Pons (tissue), 1 donor: ENCODE data around the gene SUMO3.

ENCODE experiments used
- DNase-seq: peaks from one replicate; pipeline ENCODE4 v3.0.0-alpha.2; 2016; ENCODE audit warnings: low spot score

SUMO3 gene

DNA sequence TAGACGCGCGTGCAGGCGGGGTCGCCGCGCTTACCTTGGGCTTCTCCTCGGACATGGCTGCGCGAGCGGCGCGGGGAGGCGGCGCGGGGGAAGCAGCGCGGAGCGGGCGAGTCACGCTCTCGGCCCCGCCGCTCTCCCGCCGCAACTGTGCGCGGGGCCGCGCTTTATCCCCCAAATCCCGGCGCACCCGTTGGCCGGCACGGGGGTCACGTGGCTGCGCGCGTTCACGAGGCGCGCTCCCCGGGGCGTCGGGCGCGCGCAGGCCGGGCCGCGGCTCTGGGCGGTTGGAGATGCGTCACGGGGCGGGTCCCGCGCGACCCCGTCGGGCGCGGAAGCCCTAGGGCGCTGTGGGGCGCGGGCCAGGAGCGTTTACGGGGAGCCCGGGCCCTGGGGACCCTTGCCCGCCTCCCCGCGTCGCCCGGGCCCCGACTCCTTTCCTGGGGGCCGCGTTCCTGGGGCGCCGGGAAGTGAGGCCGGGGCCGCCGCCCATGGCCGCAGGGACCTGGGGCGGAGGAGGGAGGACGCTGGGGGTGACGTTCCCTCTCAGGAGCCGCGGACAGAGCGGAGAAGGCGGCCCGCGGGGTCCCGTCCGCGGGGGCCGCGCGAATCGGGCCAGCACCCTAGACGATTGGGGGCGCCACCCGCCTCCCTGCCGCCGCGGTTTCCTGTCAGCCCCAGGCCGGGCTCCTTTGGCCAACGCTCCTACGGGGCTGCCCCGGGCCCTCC is at the start of gene SUMO3:
Gene SUMO3, minus strand, starts transcription at position 149 of the 726 bp plus-strand sequence. Its CDS starts 94 bp downstream, at position 55.
- peak; percentile 64 for DNase-seq

DNA sequence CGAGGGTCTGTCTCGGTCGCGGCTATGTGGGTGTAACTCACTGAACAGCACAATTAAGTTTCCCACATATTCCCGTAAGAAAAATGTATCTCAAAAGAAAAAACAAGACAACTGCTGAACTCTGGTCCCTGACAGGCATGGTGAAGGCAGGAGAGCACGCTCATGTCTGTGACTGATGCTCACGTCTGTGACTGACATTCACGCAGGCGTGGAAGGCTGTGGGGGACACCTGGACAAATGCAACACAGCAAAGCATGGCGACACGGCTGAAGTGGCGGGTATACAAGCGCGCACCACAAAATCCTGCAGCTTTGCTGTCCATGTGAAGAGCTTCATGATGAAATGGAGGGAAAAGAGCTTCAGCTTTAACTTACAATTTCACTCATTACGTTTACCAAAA is 49.6 kb upstream of the SUMO3 start:
- DNase-seq, result no peak

- DNase-seq, result no peak
Observed at GRCh38 chr21:44866780-44867179, 48.9 kb upstream of the SUMO3 start.

DNA sequence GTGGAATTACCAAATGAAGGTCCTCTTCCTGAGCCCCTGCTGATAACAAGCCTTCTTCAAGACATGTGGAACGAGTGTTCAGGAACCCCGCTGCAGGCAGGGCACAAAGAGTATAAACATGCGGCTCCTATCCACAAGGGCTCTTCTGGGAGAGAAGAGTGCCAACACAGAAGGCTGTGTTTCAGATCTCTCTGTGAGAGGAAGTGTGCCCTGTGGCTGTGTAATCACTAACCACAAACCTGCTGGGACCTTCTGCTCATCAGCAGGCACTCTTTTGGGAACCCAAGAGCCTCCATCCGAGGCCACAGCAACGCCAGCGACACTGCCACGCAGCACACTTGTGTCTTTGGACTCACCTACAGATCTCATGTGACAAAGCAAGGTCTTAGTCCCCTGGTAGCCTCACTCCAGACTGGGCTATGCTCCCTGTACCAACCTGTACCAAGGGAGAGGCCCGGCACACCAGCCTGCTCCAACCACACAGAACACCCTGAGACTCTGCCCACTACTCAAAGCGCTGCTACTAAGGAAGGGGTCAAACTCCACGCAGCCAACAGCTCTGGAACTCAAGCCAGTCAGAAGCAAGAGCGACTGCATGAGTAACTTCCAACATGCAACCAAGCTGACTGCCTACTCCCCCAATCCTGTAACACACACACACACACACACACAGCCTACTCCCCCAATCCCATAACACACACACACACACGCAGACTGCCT is 47.9 kb upstream of the SUMO3 start:
- peak; percentile 37 for DNase-seq

DNA sequence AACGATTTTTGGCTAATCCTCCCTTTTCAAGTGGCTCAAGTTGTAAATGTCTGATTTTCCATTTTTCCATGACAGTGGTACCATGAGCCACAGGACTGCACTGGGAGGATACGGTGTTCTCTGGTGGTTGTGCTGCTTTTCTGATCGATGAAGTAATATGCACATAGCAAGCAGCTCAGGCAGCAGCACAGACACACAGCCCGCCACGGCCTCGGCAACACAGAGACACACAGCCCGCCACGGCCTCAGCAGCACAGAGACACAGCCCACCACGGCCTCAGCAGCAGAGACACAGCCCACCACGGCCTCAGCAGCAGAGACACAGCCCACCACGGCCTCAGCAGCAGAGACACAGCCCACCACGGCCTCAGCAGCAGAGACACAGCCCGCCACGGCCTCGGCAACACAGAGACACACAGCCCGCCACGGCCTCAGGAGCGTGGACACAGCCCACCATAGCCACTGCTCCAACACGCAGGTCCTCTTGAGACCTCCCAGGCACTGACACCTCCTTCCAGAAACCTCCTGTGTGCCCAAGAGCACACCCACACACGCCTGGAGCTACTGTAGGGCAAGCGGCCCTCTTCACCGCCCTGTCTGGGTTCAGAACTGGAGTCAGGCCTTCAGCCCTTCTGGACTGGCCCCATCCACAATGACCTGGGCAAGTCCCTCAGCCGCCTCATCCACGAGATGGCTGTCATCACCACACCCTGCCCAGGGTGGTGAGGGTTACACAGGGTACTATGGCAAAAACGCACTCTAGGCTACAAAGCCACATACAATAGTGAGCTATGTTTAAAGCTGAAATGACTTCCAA is 45.2 kb upstream of the SUMO3 start:
- DNase-seq, result no peak

DNA sequence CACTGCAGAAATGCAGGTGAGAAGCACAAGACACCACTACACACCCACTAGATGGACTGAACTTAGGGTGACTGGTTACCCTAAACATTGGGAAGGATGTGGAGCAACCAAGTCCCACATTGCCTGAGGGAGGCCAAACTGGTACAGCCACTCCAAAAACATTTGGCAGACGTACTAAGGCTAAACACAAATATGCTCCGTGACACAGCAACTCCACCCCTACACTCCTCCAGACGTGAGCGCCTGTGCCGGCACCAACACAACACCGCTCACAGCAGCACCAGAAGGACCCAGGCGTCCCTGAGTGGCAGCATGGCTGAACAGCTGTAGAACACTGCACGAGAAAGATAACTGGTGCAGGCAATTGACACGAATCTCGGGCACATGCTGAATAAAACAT is 40.9 kb upstream of the SUMO3 start:
- no peak for DNase-seq

DNA sequence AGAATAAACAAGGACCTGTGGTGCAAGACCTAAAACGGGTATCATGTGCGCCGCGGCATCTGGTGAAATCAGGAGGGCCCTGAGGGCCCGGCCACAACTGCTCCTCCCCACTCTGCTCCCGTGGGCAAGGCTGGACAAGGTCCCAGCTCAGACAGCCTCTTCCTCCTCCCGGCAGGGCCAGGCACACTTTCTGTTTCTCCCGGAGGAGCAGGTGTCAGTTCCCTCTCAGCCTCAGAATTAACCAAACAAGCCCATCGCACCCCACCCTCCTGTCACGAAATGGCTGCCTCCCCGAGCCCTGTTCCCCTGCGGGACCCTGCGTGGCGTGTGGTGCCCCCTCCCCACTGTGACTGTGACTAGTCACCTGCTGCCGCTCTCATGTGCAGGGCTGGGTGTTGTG is 40.4 kb upstream of the SUMO3 start:
- DNase-seq, result no peak

GRCh38 chr21:44857127-44857892 is 39.4 kb upstream of the SUMO3 start:
- no peak for DNase-seq

GRCh38 chr21:44856131-44856530 is 38.3 kb upstream of the SUMO3 start:
- DNase-seq, result no peak

- no peak for DNase-seq
Observed at GRCh38 chr21:44855572-44855971, 37.7 kb upstream of the SUMO3 start.

DNA sequence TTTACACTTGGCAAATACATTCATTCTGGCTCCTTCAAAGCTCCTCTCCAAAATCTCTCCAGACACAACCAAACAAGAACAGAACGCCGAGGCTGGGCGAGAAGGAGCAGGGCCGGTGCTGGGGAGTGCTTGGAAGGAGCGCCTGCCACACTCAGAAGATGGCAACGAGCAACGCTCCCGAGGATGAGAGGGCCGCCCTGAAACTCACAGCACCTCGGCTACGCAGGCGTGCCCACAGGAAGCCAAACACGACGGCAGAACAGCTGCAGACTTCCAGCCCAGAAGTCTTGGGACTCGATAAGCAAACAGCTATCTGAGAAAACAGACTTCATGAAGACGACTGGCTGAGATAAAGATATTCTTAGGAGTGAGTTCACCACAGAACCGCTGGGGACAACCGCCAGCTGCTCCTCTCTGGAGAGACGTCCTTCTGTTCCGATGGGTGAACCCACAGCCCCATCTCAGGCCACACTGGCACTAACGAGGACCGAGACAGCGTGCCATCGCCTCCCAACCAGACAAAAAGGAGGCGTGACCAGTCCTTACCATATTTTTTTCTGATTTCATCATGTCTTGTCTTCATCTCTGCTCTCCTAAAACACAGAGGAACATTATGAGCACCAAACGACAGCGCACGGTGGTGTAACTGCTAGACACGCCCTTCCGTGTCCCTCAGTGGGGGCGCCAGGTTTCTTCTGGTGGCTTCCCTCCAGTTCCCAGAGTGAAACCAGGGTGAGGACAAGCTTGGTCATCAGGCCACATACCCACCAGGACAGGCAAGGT is 37.0 kb upstream of the SUMO3 start:
- DNase-seq, result no peak

- no peak for DNase-seq
Observed at GRCh38 chr21:44854391-44854663, 36.5 kb upstream of the SUMO3 start.

DNA sequence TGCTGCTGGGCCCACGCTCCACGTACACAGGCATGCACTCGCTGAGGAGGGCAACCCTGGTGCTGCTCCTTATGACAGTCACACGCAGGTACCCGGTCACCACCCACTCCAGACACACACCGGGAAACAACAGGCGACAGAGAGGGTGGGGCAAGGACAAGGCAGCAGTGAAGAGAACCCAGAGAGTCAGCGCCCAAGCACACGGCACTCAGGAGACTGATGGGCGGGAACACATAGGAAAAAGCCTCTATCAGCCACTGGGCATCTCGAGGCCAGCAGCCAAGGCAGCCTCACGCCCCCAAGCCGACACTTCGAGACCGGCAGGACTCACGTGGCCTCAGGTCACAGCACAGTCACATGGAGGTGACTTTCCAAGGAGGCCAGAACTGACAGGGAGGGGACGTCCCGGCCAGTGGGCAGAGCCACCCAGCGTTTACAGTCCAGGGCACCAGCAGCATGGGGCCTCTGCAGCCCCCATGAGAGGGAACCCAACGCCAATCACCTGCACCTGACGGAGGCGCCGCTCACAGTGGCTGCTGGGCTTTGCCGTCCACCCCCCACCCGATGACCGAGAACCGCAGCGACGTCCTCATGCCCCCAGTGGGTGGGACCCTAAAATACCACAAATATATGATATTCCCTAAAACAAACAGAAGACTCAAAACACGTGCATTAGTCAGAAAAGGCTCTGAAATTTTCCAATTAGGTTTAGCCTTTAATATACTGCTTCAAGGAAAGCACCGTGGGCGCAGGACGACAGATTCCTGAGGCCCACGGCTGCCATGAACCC is 35.9 kb upstream of the SUMO3 start:
- DNase-seq, result no peak

GRCh38 chr21:44850905-44851657 is 33.2 kb upstream of the SUMO3 start:
- DNase-seq, result no peak

DNA sequence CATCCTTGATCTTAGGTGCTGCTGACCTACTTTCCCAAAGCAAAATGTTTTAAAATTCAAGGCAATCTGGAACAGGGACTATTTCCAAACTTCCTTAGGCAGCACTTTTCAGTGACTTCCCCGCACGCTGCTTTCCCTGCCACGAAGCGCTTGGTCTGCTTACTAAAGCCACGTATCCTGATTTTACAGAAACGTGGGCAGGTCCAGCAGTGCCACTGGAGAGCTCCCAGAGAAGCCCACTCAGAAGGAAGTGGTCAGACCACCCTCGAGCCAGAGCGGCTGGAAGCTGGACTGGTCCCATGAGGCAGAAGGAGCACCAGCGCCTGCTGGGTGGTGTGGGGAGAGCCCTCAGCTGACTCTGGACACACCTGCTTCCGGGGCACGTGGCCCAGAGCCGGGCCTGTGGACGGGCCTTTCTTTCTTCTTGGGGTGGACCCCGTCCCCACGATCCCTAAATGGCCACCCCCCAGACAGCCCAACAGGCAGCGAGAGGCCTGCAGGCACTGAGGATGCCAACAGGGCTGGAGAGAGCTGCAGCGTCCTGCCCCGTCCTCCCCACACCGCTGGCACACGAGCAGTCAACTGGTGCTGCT is 32.4 kb upstream of the SUMO3 start:
- DNase-seq, result no peak

- no peak for DNase-seq
Observed at GRCh38 chr21:44849616-44850130, 31.8 kb upstream of the SUMO3 start.

DNA sequence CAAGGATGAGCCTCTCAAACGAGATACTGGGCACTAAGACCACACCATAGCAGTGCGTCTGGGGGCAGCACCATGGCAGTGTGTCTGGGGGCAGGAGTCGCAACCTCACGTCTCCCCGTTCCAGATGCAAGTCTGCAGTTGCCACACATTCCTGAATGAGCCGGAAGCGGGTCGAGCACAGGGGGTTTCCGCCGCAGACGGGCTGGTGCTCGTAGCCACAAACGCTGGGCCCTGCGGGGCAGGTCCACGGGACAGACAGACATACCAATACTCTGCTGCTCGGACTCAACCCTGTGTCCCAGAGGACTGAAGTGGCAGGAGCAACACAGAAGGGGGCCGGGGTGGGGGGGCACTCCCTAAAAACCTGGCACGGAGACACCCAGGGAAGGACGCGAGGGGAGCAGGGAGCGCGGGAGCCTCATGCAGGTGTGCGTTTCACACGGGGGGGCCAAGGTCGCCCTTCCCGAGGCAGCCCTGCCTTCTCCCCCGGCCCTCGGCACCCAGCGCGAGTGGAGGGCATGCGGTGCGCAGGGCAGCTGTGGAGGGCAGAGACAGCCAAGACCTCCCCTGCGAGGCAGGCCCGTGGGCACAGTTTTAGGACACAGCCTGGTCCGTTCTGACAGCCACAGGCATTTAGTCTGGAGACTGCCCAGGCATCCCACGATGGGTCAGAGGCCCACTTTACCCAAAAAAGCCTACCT is 31.1 kb upstream of the SUMO3 start:
- DNase-seq, result no peak

GRCh38 chr21:44847261-44848056 is 29.6 kb upstream of the SUMO3 start:
- DNase-seq, result no peak
